DMS79 (cell line): ENCODE data around the gene CECR2.

Experiments used
- DNase-seq: peaks from one replicate; lab custom pipeline; 2025; lab: John Stamatoyannopoulos, UW

CECR2 gene

DNA sequence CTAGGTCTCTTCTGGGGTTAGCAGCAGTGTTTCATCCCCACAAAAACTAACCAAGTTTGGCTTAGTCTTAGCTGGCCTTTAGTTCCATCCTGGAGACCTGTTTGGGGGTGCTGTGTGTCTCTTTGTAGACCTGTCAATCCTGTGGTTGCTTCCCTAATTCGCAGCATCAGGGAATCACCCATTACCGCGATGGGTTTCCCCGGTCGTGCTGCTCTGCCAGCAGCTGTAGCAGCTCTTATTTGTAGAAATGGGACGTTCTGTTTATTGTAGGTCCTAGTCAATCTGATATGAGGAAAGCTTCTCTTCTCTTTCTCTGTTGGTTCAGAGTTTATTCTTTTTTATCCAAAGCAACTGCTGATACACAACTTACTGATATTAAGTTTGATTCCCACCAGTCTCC, 91.6 kb downstream of the CECR2 start:
- DNase-seq, result no peak

DNA sequence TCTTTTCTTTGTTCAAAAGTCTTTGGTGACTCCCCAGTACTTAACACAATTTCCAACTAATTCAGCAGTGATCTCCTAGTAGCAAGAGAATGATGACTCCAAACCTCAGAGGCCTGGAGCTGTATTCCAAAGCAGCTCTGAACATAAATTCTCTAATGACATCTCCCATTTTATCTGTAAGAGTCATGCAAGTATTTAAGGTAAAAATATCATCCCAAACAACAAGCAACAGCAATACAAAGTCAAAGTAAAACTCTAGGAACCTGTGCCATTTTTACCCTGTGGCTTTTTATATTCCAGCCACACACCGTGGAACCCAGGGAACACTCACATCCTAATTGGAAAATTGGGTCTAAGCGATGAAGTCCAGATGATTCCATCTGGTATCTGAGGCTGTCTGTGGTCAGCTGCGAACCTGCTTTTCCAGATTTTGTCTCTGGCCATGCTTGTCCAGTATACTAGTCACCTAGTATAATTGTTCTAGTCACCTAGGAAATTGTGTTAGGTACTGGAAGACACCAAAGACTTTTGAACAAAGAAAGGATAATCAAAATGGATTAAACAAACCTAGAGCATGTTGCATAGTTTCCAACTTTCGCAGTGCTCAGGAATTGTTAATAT, 101.7 kb downstream of the CECR2 start:
- no peak for DNase-seq

DNA sequence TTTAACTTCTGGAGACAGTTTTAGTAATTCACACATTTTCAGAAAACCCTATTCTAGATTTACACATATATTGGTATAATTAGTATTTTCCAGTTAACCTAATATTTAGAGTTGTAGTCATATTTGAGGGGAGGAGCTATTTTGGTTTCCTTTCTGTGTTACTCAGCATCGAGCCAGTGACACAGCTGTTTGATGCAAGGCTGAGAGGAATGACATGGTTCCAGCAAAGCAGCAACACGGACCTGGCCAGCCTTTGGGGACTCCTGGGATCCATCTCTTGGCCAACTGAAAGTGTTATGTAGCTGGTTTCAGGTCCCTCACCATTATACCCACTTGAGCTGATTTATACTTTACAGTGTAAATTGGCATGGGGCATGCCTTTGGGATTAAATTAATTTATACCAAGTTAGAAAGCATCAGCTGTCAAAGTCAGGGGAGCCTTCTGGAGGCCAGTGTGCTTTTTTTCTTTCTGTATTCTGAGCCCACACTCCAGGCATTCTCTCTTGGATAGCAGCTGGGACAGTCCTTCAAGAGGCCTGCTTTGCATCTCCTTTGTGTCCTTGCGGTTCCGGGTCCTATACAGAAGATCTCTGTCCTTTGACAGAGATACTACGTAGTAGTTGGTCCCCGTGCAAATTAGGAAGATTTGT, 102.8 kb downstream of the CECR2 start:
- no peak for DNase-seq

DNA sequence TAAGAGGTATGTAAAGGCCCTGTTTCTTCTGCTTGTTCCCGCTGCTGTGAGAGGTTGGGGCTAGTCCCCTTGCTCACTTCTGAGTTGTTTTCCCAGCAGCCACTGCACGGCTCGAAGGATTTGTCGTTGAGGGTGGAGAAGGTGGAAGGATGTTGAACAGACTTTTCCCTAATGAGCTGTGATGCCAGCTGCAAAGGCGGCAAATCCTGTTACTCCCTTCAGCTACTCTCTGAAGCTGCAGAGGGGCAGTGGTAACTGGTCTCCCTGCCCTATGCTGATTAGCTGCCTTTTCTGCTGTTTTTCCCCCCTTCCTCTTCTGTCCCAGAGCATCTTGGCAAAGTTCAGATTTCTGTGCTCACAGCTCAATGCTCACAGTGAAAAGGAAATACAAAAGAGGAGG, 103.7 kb downstream of the CECR2 start:
- DNase-seq, result no peak

DNA sequence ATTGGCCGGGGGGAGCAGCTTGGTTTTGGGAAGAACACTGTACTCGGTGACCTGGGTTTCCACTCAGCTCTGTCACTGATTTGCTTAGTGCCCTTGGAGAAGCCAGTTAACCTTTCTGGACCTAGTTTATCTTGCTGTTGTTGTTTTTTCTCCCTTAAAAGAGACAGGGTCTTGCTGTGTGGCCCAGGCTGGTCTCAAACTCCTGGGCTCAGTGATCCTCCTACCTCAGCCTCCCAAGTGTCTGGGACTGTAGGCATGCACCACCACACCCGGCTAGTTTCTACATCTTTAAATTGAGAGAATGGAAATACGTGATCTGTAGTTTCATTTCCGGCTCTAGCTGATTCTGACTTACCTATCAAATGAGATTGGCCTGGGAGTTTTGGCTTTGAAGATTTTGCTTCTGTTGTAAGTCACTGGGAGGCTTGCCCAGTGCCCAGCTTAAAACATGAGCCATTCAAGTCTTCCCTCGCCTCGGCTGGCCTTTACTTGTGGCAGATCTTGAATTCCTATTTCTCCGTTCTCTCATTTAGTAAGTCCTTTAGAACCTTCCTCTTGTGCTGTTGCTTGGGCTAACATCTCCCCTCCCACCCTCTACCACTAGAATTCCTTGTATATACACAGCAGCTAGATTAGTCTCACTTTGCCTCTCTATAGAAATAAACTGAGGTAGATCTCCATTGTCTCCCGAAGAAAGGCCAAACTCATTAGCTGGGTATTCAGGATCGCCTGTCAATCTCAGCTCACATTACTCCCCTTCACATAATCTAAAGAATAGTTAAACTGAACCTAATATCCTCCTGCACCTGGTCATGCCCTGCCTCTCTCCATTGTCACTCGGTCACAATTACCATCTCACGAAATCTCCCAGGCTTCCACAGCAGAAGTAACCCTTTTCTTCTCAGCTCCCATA, 106.3 kb downstream of the CECR2 start:
- no peak for DNase-seq

DNA sequence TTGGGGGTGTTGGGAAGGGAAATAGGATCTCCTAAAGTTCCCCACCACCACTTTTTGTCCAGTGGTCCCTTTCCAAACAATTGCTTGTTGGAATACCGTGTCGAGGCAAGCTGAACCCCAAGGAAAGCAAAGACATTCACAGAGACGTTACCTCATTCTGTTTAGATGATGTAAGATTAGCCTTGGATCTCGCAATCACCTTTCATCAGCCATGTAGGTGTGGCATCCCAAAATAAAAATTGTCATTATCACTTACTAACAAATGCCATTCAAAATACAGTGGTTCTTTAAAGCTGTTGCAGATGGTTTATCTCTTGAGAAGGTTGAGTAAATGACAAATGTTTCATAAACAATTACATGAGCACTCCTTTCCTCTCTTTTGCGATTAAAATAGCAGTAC, 107.6 kb downstream of the CECR2 start:
- no peak for DNase-seq

DNA sequence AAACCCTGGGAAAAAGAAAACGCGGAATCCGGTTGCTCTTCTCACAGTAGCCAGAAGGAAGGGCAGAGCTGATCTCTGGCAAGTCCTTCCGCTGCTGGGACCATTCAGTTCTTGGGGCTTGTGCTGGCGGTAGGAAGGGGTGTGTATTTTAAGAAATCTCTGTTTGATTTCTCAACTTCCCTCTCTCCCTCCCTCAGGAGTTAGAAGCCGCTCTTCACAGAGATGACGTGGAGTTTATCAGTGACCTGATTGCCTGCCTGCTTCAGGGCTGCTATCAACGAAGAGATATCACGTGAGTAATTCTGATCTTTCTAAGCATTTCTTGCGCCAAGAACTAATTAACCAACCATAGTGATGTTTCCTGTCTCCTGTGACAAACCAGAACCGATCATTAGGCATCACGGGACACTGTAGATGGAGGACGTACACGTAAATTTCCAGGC, 108.2 kb downstream of the CECR2 start:
- no peak for DNase-seq

DNA sequence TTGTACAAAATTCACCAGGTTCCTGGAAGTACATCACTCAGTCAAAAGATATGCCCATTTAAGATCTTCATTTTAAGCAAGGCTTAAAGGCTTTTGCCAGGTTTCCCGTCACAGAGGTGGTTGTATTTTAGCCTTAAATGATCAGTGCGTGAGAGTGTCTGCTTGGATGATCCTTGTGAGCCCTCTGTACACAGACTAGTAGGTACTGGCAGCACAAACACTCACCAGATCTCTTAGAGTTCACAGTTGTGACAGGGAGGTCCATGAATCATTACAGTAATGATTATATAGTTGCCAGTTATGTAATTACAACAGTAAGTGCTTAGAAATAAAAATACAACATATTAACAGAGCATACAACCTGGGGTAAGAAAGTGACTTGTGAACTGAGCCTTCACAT, 109.9 kb downstream of the CECR2 start:
- DNase-seq, result no peak

DNA sequence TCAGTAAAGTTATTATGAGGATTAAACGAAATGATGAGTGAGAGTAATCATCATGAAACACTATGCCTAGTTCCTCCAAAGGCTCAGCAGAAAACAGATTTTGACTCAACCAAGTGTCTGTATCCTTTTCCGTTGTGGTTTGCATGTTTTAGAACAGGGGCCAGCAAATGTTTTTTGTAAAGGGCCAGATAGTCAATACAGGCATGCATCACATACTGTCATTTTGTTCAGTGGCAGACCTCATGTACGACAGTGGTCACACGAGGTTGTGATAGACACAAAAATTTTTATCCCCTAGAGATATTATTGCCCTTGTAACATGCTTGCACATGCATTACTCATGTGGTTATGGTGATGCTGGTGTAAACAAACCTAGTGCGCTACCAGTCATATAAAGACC, 112.2 kb downstream of the CECR2 start:
- DNase-seq, result no peak

DNA sequence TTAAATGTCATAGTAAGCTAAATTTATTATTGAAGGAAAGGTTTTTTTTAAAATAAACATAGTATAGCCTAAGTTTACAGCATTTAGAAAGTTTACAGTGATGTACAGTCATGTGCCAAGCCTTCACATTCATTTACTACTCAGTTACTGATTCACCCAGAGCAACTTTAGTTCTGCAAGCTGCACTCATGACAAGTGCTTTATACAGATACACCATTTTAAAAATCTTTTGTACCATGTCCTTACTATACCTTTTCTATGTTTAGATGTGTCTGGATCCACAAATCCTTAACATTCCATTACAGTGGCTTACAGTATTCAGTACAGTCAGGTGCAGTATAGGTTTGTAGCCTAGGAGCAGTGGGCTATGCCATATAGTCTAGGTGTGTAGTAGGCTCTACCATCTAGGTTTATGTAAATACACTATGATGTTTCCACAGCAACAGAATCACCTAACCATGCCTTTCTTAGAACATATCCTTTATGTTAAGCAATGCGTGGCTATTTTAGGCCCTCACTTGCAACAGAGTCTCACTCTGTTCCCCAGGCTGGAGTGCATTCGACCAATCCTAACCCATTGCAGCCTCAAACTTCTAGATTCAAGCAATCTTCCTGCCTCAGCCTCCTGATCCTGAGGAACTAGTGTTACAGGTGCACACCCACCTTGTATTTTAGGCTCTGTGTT, 114.6 kb downstream of the CECR2 start:
- DNase-seq, result no peak

DNA sequence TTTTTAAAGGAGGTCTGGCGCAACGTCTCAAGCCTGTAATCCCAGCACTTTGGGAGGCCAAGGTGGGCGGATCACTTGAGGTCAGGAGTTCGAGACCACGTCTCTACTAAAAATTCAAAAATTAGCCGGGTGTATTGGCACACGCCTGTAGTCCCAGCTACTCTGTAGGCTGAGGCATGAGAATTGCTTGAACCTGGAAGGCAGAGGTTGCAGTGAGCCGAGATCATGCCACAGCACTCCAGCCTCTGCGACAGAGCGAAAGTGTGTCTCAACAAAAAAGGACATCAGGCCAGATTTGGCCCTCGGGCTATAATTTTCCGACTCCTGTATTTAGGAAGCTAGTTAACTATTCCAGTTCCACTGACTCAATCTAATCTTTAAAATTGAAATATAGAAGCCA, 115.3 kb downstream of the CECR2 start:
- no peak for DNase-seq

DNA sequence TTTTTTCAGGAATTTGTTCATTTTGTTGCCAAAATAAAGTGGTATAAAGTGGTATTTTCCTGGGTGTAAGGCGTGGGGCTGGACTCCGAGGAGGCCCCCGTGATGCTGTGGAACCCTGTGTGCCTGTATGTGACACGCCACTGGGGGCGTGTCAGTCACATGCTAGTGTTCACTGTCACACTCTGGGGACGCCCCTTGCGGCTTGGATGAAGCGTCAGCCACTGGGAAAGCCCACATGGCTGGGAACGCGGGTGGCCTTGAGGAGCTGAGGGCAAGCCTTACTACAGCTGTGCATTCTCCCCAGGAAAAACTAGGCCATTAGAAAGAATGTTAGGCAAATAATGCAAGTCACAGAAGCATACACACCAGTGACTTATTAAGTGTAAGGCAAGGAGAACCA, 117.1 kb downstream of the CECR2 start:
- no peak for DNase-seq

DNA sequence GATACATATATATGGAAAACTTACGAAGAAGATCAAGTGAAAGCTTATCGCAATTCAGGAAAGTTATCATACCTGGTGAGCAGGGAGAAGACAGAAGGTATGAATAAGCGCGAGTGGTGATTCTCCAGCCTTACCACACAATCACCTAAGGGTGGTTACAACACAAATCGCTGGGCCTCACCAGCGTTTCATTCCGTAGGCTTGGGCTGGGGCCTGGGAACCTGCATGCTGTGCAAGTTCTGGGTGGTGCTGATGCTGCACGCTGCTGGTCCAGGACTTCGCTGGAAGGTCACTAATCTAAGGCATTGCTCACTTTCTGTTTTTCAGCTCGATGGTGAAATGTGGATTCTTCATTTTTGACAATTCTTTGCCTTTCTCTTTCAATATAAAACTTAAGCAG, 117.5 kb downstream of the CECR2 start:
- DNase-seq, result no peak

DNA sequence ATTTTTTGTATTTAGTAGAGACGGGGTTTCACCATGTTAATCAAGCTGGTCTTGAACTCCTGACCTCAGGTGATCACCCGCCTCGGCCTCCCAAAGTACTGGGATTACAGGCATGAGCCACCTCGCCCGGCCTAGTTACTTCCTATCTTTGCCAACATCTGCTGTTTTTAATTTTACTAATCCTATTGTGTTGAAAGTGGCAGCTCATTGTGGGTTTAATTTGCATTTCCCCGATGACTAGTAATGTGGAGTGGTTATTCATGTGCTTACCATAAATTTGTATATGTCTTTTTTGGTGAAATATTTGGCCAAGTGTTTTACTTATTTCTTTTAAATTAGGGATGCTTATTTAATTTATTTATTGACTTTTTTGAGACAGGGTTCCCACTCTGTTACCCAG, 119.8 kb downstream of the CECR2 start:
- DNase-seq, result no peak

DNA sequence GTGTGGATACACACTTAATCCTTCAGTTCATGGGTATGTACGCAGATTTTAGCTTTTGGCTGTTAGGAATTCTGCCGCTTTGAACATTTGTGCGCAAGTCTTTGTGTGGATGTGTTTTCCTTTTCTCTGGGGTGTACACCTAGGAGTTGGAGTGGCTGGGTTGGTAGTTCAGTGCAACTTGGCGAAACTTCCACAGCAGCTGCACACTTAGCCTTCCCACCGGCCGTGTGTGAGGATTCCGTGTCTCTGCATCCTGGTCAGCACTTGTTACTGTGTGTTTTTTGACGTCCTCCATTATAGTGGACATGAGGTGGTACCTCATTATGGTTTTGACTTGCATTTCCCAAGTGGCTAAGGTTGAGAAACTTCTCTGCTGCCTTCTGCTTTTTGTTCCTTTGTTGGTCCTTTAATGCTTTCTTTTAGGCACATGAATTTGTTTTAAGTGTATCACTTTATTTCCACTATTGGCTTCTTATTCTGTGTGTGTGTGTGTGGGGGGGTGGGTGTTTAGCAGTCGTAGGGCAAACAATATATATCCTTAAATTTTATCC, 121.9 kb downstream of the CECR2 start:
- DNase-seq, result no peak

DNA sequence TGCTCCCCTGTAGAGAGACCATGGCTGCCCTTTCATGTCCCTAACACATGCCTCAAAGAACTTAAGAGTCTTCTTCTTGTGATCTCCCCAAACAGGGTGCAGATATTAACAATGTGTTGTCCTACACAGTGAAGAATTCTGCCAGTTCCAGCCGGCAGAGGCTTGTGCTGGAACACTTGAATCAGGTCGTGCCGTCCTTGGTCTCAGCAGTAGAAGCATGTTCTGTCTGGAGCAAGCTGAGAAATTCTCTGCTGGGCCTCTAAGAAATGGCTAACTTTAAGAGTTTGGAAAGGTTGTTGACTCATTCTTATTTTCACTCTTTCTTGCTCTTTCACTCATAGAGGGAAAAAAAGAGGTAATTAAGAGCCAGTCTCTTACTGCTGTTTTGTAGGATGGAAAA, 123.0 kb downstream of the CECR2 start:
- no peak for DNase-seq

DNA sequence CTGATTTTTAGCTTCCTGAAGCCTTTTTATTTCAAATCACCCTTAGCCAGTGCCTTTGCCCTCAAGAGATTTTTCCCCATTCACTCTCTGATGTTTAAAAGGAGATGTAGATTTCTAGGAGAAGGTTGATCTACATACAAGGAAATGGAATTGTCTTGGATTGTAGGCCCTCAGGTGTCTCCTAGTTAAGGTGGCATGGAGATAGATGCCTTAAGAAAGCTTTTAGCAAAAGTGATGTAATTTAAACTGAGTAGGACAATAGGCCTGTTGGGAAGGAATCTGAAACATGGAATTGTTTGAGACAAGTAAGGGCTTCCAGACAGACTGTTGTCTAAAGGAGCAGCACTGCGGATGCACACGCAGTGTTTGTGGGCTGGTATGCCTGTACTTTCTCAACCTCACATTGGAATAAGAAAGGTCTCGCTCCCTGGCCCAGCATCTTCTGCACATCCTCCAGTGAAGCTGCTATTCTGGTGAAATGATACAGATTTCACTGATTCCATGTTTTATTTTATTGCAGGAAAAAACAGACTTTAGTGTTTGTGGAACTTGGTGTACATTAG, 124.2 kb downstream of the CECR2 start:
- no peak for DNase-seq

DNA sequence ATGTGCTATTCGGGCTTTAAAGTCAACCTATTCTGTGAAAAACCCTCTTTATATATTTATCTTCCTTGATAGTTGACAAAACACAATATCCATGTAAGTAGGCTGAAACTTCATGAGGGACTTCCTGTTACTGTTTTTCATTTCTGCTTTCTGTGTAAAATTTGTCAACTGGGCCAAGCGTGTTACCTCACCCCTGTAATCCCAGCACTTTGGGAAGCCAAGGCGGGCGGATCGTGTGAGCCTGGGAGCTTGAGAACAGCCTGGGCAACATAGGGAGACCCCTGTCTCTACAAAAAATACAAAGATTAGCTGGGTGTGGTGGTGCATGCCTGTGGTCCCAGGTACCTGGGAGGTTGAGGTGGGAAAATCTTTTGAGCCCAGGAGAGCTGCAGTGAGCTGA, 127.6 kb downstream of the CECR2 start:
- no peak for DNase-seq

DNA sequence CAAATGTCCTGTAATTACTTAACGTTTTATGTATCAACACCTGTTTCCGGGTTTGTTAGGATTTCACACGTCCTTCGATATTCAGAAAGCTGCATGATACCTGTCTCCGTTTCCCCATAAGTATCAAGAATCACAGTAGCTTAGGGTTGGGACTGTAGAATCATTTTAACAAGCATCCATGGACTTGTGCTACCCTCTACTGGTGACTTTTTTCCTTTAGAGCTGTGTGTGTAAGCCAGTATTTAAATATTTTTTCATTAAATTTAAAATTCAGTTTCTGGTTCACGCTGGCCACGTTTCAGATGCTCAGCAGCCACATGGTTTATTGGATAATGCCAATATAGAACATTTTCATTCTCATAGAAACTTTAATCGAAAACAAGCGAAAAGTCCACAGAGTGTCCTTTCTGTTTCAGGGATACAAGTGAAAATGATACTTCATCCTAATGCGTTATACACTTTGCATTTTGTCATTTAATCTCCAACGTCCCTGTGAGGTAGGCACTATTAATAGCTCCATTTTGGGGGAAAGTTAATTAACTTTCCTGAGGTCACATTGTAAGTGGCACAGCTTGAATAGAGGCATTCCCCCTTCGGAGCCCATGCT, 132.5 kb downstream of the CECR2 start:
- DNase-seq, result peak; percentile 0

DNA sequence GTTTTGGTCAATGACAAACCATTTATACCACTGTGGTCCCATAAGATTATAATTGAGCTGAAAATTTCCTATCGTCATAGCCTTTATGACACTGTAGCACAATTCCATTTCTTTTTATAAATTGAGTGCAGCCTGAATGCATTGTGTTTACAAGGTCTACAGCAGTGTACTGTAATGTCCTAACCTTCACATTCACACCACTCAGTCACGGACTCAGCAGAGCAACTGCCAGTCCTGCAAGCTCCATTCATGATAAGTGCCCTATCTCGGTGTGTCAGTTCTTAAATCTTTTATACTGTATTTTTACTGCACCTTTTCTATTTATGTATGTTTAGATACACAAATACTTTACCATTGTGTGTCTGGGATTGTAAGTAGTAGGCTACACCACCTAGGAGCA, 138.8 kb downstream of the CECR2 start:
- no peak for DNase-seq

DNA sequence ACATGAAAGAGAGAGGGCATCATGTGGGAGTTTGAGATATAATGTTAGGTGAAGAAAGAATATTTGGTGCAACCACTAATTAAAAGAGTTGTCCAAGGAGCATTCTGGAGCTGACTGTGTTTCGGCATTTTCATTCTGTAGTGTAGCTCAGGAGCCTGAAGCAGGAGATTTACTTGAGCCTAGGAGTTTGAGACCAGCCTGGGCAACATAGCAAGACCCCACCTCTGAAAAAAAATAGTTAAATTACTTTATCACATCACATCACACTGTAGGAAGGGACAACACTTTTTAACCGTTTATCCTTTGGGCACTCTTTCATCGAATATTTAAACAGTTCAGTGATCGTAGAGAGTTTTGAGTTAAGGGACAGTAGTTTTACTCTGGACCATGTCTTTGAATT, 143.7 kb downstream of the CECR2 start:
- DNase-seq, result no peak

DNA sequence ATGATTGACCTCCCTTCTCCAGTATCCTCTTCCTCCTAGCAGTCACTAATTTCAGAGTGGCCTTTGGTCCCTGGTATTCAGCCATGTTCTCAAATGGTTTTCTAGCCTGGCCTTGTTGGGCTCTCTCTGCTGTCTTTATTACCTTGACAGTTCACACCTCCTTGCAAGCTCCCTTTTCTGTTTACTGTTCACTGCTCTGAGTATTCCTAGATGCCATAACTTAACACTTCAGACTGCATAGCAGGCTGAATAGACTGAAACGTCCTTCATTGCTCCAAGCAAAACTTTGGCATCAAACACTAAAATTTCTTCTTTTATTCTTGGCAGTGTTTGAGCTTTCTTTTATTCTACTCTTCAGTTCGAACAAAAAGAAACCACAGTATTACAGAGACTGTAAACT, 144.4 kb downstream of the CECR2 start:
- no peak for DNase-seq
